Thymus (tissue), 11 donors: ENCODE measurements around the gene PLXND1. TPM values are rescaled to one million over a fixed set of nuclear protein-coding genes. Genes with fewer than 3 reads are reported as not detected.

Source experiments
- DNase-seq, 9 donors: peaks; one replicate each; pipeline ENCODE4 v3.0.0-alpha.2; 2013; ENCODE audit warnings: low spot score in 9 of 9, low read depth in 6 of 9, missing footprints in 1 of 9
- H3K27ac ChIP-seq, 2 donors: one replicate each; pipeline ENCODE4 v1.5.1; 2013; ENCODE audit warnings: control low read depth in 1 of 2, low read depth in 1 of 2, low read length in 1 of 2, mild to moderate bottlenecking in 1 of 2, moderate library complexity in 1 of 2
- H3K27me3 ChIP-seq, 2 donors: one replicate each; pipeline ENCODE4 v1.5.1; 2013; ENCODE audit warnings: low read length in 1 of 2; ENCODE audit not compliant: control insufficient read depth in 2 of 2, insufficient read depth in 1 of 2
- H3K36me3 ChIP-seq, 2 donors: one replicate each; pipeline ENCODE4 v1.5.1; 2013; ENCODE audit warnings: low read length in 1 of 2, mild to moderate bottlenecking in 1 of 2, moderate library complexity in 1 of 2; ENCODE audit not compliant: control insufficient read depth in 2 of 2, insufficient read depth in 2 of 2
- H3K4me1 ChIP-seq, 2 donors: one replicate each; pipeline ENCODE4 v1.5.1; 2013; ENCODE audit warnings: low read length in 2 of 2; ENCODE audit not compliant: control insufficient read depth in 2 of 2, insufficient read depth in 2 of 2
- H3K4me3 ChIP-seq, 2 donors: one replicate each; pipeline ENCODE4 v1.5.1; 2013; ENCODE audit warnings: low read length in 2 of 2, control low read depth in 1 of 2, mild to moderate bottlenecking in 1 of 2
- H3K9me3 ChIP-seq, 2 donors: one replicate each; pipeline ENCODE4 v1.5.1; 2013; ENCODE audit warnings: low read length in 1 of 2, mild to moderate bottlenecking in 1 of 2; ENCODE audit not compliant: control insufficient read depth in 2 of 2, insufficient read depth in 1 of 2
- WGBS: extraction: QIAGEN DNeasy Blood & Tissue Kit; methylation state at CpG from one replicate; pipeline ENCODE4 v1.1.7; 2013; 5-methylcytosine and 5-hydroxymethylcytosine counted together
- polyA plus RNA-seq: library from polyadenylated mRNA; stranded (reverse); fragments of 200-250 nt; gene quantifications from one replicate; pipeline ENCODE4 v1.2.3, GENCODE V29; 2013
- total RNA-seq: library from RNA; stranded (reverse); fragments of 120-200 nt; gene quantifications from one replicate; pipeline ENCODE4 v1.2.4, GENCODE V29; 2013
- donor health status: healthy.

The PLXND1 gene
- total and polyA plus RNA-seq, 2 donors: 31.2 to 106 TPM

GRCh38 chr3:129622933-129623332 lies 16.5 kb upstream of the PLXND1 start:
- Histone ChIP-seq H3K9me3 (no peaks in the 10 kb centered on the region), H3K4me1 (peaks cover 8 to 56% of the 10 kb centered on the region in 2 donors), H3K36me3 (no peaks in the 10 kb centered on the region), H3K27ac (peak overlapping the region in 1 of 2 donors; percentile 12), H3K4me3 (no peak overlapping the region), H3K27me3 (peaks cover 0 to 12% of the 10 kb centered on the region in 2 donors)
- 94% methylated on average over 10 of the region's 10 CpGs for WGBS
- no peak for DNase-seq

- Histone ChIP-seq H3K4me3 (no peak overlapping the region), H3K27me3 (peaks cover 0 to 6% of the 10 kb centered on the region in 2 donors), H3K36me3 (no peaks in the 10 kb centered on the region), H3K27ac (no peak overlapping the region), H3K9me3 (no peaks in the 10 kb centered on the region), H3K4me1 (peaks cover 8 to 51% of the 10 kb centered on the region in 2 donors)
- no peak for DNase-seq
- WGBS: 86% methylated on average over 12 of the region's 12 CpGs
Measured at GRCh38 chr3:129622226-129622874, 15.9 kb upstream of the PLXND1 start.

GRCh38 chr3:129621626-129622225 lies 15.2 kb upstream of the PLXND1 start:
- Histone ChIP-seq H3K4me3 (no peak overlapping the region), H3K36me3 (no peaks in the 10 kb centered on the region), H3K27ac (no peak overlapping the region), H3K9me3 (no peaks in the 10 kb centered on the region), H3K27me3 (no peaks in the 10 kb centered on the region), H3K4me1 (peaks cover 8 to 46% of the 10 kb centered on the region in 2 donors)
- WGBS: 92% methylated on average over 14 of the region's 14 CpGs
- DNase-seq: no peak

GRCh38 chr3:129620828-129621559 lies 14.5 kb upstream of the PLXND1 start:
- DNase-seq: no peak
- H3K27ac ChIP-seq: no peak overlapping the region
- peaks cover 2 to 39% of the 10 kb centered on the region in 2 donors for H3K4me1 ChIP-seq
- no peaks in the 10 kb centered on the region for H3K9me3 ChIP-seq
- no peaks in the 10 kb centered on the region for H3K36me3 ChIP-seq
- 93% methylated on average over 18 of the region's 18 CpGs for WGBS
- H3K27me3 ChIP-seq: no peaks in the 10 kb centered on the region
- H3K4me3 ChIP-seq: no peak overlapping the region

- no peaks in the 10 kb centered on the region for H3K36me3 ChIP-seq
- WGBS: 96% methylated on average over 6 of the region's 6 CpGs
- peaks cover 2 to 31% of the 10 kb centered on the region in 2 donors for H3K4me1 ChIP-seq
- no peak overlapping the region for H3K4me3 ChIP-seq
- no peak overlapping the region for H3K27ac ChIP-seq
- no peaks in the 10 kb centered on the region for H3K9me3 ChIP-seq
- H3K27me3 ChIP-seq: no peaks in the 10 kb centered on the region
- no peak for DNase-seq
Measured at GRCh38 chr3:129619726-129620162, 13.3 kb upstream of the PLXND1 start.

- WGBS: 60% methylated on average over 23 of the region's 23 CpGs
- no peak for DNase-seq
- H3K27me3 ChIP-seq: no peaks in the 10 kb centered on the region
- H3K9me3 ChIP-seq: no peaks in the 10 kb centered on the region
- peaks cover 2 to 29% of the 10 kb centered on the region in 2 donors for H3K4me1 ChIP-seq
- peak overlapping the region in 1 of 2 donors; percentile 26 for H3K27ac ChIP-seq
- H3K4me3 ChIP-seq: no peak overlapping the region
- no peaks in the 10 kb centered on the region for H3K36me3 ChIP-seq
Measured at GRCh38 chr3:129618901-129619671, 12.6 kb upstream of the PLXND1 start.

- peaks cover 2 to 25% of the 10 kb centered on the region in 2 donors for H3K4me1 ChIP-seq
- peak overlapping the region in 1 of 2 donors; percentile 26 for H3K27ac ChIP-seq
- no peaks in the 10 kb centered on the region for H3K9me3 ChIP-seq
- DNase-seq: no peak
- H3K27me3 ChIP-seq: no peaks in the 10 kb centered on the region
- 73% methylated on average over 15 of the region's 15 CpGs for WGBS
- H3K36me3 ChIP-seq: no peaks in the 10 kb centered on the region
- H3K4me3 ChIP-seq: no peak overlapping the region
Measured at GRCh38 chr3:129618186-129618820, 11.8 kb upstream of the PLXND1 start.

- H3K4me3 ChIP-seq: no peak overlapping the region
- no peak overlapping the region for H3K27ac ChIP-seq
- H3K9me3 ChIP-seq: no peaks in the 10 kb centered on the region
- no peak for DNase-seq
- no peaks in the 10 kb centered on the region for H3K27me3 ChIP-seq
- H3K4me1 ChIP-seq: peaks cover 2 to 25% of the 10 kb centered on the region in 2 donors
- WGBS: 96% methylated on average over 12 of the region's 12 CpGs
- no peaks in the 10 kb centered on the region for H3K36me3 ChIP-seq
Measured at GRCh38 chr3:129617381-129618185, 11.1 kb upstream of the PLXND1 start.
